Psoas muscle (tissue), 8 donors: ENCODE data around the gene FTO. TPM values are rescaled to one million over a fixed set of nuclear protein-coding genes. Genes with fewer than 3 reads are reported as not detected.

ENCODE experiments used
- ATAC-seq, 4 donors: fragments of 200-7000 bp; cut with Tn5 transposase; one replicate each; pipeline ENCODE4 v1.9.1; 2020; ENCODE audit warnings: moderate library complexity in 3 of 4, mild to moderate bottlenecking in 2 of 4
- DNase-seq, 2 donors: peaks; one replicate each; pipeline ENCODE4 v3.0.0-alpha.2; 2020
- H3K27ac ChIP-seq: fragments of 200-600 bp; one replicate; pipeline ENCODE4 v1.8.0; 2022
- H3K27me3 ChIP-seq, 3 donors: fragments of 200-600 bp in 1 of 3; one replicate each; pipeline versions ENCODE4 v1.6.1 to v1.8.0; 2013 to 2022; ENCODE audit warnings: low read length in 2 of 3, mild to moderate bottlenecking in 2 of 3, moderate library complexity in 1 of 3; ENCODE audit not compliant: insufficient read depth in 3 of 3
- H3K36me3 ChIP-seq, 2 donors: fragments of 200-600 bp in 1 of 2; one replicate each; pipeline versions ENCODE4 v1.6.1 to v1.8.0; 2013 to 2022; ENCODE audit warnings: low read depth in 1 of 2, mild to moderate bottlenecking in 1 of 2, moderate library complexity in 1 of 2; ENCODE audit not compliant: insufficient read depth in 1 of 2
- H3K4me1 ChIP-seq: fragments of 200-600 bp; one replicate; pipeline ENCODE4 v1.8.0; 2022
- H3K4me3 ChIP-seq: fragments of 200-600 bp; one replicate; pipeline ENCODE4 v1.8.0; 2022; ENCODE audit warnings: mild to moderate bottlenecking
- H3K9me3 ChIP-seq: fragments of 200-600 bp; one replicate; pipeline ENCODE4 v1.8.0; 2022
- WGBS, 3 donors: extraction: QIAGEN DNeasy Blood & Tissue Kit; methylation state at CpG; one replicate each; pipeline versions ENCODE4 v1.1.6 to v1.1.7; 2013; 5-methylcytosine and 5-hydroxymethylcytosine counted together
- intact Hi-C, 2 donors: fragments of 100-400 bp; cut with DNase I; formaldehyde crosslinking; loops; one replicate each; pipeline versions ENCODE4 v1.11.0 to v1.14.2; 2022
- polyA plus RNA-seq, 3 donors: library from polyadenylated mRNA; stranded (reverse); fragments of 200-250 nt; gene quantifications; one replicate each; pipeline ENCODE4 v1.2.3, GENCODE V29; 2013
- total RNA-seq, 4 donors: library from RNA; stranded (reverse); fragmentation: NEBNext Ultra II Directional in 2 of 4; extraction: Animal tissue kit (Norgen Biotek cat#: 25700) in 2 of 4; gene quantifications; one replicate each; pipeline versions ENCODE4 v1.2.1 to v1.2.4, GENCODE V29; 2021 to 2023
- TF ChIP-seq, protein P1 (sequence below): fragments of 200-600 bp; IDR thresholded peaks from one replicate; pipeline ENCODE4 v1.8.0; 2022; ENCODE audit warnings: antibody characterized with exemption
- donor health status: healthy with polysubstance abuse.
- donor health status: DM: no; HTN: no; CAD: no; lungs with moderate emphysema.
- donor health status: Bipolar disorder and iron deficiency.
- donor health status: healthy.
- donor health status: DM: yes; HTN: yes; CAD: no.
- donor health status: DM: no; HTN: no; CAD: no.
- donor health status: DM: no; HTN: no; CAD: no.
- donor health status: DM: yes; HTN: yes; CAD: no.

Gene FTO
- total and polyA plus RNA-seq, 7 donors: 14.2 to 67.6 (median 47.4) TPM

DNA sequence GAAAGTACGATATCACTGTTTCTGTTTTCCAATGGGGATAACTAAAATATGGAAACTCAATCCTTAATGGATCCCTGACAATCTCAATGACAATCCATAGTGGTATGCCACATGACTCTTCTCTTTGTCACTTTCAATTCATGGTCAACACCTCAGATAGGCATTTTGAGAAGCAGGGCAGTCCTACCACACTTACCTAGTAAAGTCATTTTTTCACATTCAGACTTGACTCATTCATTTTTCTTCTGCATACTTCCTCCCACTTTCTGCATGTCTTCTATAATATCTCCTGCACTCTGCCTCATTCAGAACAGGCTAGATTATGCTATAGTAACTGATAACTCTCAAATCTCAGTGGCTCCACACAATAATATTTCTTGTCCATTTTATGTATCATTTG lies 117.5 kb downstream of the FTO start:
- H3K4me3 ChIP-seq: no peak overlapping the region
- WGBS, 3 donors: 41 to 59% (median 46%) methylated on average over 1 of the region's 1 CpG
- TF ChIP-seq, protein P1, sequence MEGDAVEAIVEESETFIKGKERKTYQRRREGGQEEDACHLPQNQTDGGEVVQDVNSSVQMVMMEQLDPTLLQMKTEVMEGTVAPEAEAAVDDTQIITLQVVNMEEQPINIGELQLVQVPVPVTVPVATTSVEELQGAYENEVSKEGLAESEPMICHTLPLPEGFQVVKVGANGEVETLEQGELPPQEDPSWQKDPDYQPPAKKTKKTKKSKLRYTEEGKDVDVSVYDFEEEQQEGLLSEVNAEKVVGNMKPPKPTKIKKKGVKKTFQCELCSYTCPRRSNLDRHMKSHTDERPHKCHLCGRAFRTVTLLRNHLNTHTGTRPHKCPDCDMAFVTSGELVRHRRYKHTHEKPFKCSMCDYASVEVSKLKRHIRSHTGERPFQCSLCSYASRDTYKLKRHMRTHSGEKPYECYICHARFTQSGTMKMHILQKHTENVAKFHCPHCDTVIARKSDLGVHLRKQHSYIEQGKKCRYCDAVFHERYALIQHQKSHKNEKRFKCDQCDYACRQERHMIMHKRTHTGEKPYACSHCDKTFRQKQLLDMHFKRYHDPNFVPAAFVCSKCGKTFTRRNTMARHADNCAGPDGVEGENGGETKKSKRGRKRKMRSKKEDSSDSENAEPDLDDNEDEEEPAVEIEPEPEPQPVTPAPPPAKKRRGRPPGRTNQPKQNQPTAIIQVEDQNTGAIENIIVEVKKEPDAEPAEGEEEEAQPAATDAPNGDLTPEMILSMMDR: no peak
- peak in 3 of 4 donors; percentile 24 to 41 (median 32) for ATAC-seq
- no peaks in the 10 kb centered on the region for H3K9me3 ChIP-seq
- no peaks in the 10 kb centered on the region for H3K27me3 ChIP-seq
- peaks cover 19% of the 10 kb centered on the region for H3K4me1 ChIP-seq
- H3K36me3 ChIP-seq: peaks cover 6 to 8% of the 10 kb centered on the region in 2 donors
- intact Hi-C loops: no loop called here
- H3K27ac ChIP-seq: no peak overlapping the region
- no peak for DNase-seq

DNA sequence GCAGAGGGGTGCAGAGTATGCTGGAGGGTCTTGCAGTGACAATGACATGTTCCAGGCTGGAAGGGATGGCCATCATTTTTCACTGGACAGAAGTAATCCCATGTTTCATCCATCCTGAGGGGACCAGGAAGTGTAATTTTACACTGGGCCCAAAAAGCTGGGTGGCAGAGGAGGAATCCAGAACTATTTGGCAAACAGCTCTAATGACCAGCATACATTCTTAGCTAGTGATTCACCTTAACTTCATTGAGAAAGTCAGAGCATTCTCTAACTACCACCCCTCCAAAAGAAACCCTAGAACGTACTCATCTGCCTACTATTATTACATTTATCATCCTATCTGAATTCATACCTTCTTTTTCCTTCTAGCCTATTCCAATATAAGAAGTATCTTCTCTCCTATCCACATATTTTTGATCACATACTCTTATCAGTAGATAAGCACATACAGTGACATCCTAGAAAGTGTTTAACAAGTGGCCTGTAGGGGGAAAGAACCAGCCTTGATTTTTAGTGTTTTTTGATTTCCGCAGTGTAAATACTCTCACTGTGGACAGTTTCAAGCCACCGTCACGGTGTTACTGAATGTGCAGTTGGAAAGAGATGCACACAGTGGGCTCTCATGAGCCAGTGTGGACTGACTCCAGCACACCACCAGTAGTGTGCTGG lies 118.1 kb downstream of the FTO start:
- DNase-seq (no peak), ATAC-seq (peak in 3 of 4 donors; percentile 56 to 62 (median 60))
- 67 to 88% (median 71%) methylated on average over 4 of the region's 4 CpGs for WGBS, 3 donors
- TF ChIP-seq, protein P1: no peak
- H3K4me1 ChIP-seq: peaks cover 19% of the 10 kb centered on the region
- no peak overlapping the region for H3K27ac ChIP-seq
- H3K4me3 ChIP-seq: no peak overlapping the region
- intact Hi-C loops: no loop called here
- no peaks in the 10 kb centered on the region for H3K27me3 ChIP-seq
- peaks cover 6 to 14% of the 10 kb centered on the region in 2 donors for H3K36me3 ChIP-seq
- no peaks in the 10 kb centered on the region for H3K9me3 ChIP-seq

- Histone ChIP-seq H3K4me3 (no peak overlapping the region), H3K4me1 (peaks cover 12% of the 10 kb centered on the region), H3K36me3 (peaks cover 6 to 20% of the 10 kb centered on the region in 2 donors), H3K9me3 (no peaks in the 10 kb centered on the region), H3K27me3 (no peaks in the 10 kb centered on the region), H3K27ac (no peak overlapping the region)
- intact Hi-C loops: no loop called here
- WGBS, 3 donors: 89 to 97% (median 92%) methylated on average over 7 of the region's 7 CpGs
- TF ChIP-seq, protein P1: no peak
- no peak for ATAC-seq
- DNase-seq: no peak
These were observed 119.1 kb downstream of the FTO start for GRCh38 chr16:53822936-53823529.

DNA sequence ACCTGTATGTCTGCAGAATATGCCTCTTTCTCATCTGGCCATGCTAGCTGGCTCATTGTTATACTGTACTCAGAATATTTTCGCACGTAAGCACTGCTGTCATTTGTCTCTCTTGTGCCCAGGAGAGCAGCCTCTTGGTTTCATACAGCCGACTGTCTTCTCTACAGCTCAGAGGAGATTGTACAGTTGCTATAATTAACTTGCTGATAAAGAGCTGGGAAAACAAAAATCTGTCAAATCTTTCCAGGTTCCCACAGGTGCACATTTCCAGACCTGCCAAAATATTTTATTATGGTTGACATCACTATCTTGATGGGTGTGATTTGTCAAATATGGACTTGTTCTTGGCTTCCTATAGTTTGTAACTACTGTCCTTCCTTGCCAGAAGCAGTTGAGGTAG lies 122.7 kb downstream of the FTO start:
- H3K27ac ChIP-seq: no peak overlapping the region
- no peaks in the 10 kb centered on the region for H3K9me3 ChIP-seq
- H3K36me3 ChIP-seq: peaks cover 6 to 20% of the 10 kb centered on the region in 2 donors
- ATAC-seq (no peak), DNase-seq (no peak)
- TF ChIP-seq, protein P1: no peak
- no peak overlapping the region for H3K4me3 ChIP-seq
- WGBS, 3 donors: 64 to 71% (median 67%) methylated on average over 3 of the region's 3 CpGs
- intact Hi-C loops: no loop called here
- no peaks in the 10 kb centered on the region for H3K27me3 ChIP-seq
- H3K4me1 ChIP-seq: peaks cover 11% of the 10 kb centered on the region
